Stimulated activated CD8-positive, alpha-beta memory T cell treated with anti-CD3 and anti-CD28 coated beads, Interleukin-4, amount 100 ng/mL, for 48 hours (primary cell): ENCODE measurements around the gene TNFRSF9.

ENCODE experiments used
- DNase-seq: peaks from one replicate; pipeline ENCODE4 v3.0.0-alpha.2; 2020

Gene TNFRSF9

GRCh38 chr1:7915826-7916500 lies 24.7 kb downstream of the TNFRSF9 start:
- DNase-seq, result peak; percentile 64

DNA sequence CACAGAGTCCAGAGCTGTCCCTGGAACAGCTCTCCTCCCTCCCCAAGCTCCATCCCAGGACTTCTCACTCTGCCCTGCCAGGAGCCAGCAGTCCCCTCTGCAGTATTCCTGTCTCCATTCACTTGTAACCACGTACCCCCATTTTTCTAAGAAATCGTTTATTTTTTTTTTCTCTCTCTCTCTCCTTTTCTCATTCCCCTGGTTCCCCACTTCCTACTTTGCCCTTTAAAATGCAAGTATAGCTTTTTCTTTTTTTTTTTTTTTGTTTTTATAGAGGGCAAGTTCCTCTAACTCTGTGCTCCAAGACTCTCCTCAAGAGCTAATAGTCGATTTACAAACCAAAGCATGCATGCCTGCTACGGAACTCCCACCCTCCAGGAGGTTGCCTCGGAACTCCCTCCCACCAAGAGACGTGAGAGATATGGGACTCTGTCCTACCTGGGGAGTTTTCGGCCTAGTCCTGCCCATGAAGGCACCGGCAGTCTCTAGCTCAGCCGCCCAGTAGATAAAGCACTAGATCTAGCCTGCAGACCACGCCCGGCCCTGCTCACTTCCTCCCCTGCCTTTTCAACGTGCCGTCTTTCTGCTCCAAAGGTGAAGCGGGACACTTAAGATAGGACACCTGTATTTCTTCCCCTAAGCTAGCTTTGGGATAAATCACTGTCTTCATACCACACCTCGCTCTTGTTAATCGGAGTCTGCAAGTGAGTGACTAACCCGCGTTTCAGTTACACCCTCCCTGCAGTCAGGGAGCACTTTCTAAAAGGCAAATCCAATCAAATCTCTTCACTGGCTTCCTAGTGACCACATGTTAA lies 27.7 kb downstream of the TNFRSF9 start:
- no peak for DNase-seq

- no peak for DNase-seq
Measured at GRCh38 chr1:7912145-7912544, 28.5 kb downstream of the TNFRSF9 start.

DNA sequence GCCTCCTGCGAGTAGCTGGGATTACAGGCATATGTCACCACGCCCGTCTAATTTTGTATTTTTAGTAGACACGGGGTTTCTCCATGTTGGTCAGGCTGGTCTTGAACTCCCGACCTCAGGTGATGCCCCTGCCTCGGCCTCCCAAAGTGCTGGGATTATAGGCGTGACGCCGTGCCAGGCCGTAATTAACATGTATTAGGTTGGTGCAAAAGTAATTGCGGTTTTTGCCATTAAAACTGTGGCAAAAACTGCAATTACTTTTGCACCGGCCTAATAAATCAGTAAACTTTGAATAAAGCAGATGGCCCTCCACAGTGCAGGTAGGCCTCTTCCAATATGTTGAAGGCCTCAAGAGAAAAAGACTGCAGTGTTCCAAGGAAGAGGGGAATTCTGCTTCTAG lies 35.4 kb downstream of the TNFRSF9 start:
- no peak for DNase-seq

DNA sequence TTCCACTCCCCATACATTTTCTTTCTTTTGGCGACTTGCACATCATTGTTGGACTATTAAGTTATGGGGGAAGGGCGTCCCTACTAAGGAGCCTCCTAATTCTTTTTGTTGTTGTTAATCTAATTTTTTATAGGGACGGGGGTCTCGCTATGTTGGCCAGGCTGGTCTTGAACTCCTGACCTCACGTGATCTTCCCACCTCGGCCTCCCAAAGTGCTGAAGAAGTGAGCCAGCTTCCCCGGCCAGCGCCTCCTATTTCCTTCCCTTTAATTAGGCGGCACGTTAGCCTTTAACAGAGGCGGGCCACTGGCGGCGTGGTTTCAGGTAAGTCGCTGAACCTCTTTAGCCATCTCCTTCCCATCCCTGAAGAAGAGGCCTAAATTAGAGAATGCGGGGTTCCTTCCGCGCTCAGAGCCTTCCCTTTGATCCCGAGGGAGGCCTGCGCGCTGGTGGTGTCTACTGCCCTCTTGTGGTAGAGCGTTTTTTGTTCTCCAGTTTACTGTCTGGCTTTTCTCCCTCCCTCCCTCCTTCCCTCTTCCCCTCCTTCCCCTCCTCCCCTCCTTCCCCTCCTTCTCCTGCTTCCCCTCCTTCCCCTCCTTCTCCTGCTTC lies 38.1 kb downstream of the TNFRSF9 start:
- peak; percentile 71 for DNase-seq

- DNase-seq, result no peak
Measured at GRCh38 chr1:7899741-7900140, 40.9 kb downstream of the TNFRSF9 start.

DNA sequence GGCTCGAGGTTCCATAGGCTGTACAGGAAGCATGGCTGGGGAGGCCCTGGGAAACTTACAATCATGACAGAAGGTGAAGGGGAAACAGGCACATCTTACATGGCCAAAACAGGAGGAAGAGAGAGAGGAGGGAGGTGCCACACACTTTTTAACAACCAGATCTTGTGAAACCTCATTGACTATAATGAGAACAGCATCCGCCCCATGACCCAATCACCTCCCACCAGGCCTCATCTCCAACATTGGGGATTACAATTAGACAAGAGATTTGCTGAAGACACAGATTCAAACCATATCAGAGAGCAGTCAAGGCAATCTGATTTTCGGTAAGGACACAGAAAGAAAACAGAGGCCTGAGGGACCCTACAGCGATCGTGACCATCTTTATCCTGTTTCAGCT lies 41.7 kb downstream of the TNFRSF9 start:
- no peak for DNase-seq

- DNase-seq, result no peak
Measured at GRCh38 chr1:7896994-7897393, 43.6 kb downstream of the TNFRSF9 start.

DNA sequence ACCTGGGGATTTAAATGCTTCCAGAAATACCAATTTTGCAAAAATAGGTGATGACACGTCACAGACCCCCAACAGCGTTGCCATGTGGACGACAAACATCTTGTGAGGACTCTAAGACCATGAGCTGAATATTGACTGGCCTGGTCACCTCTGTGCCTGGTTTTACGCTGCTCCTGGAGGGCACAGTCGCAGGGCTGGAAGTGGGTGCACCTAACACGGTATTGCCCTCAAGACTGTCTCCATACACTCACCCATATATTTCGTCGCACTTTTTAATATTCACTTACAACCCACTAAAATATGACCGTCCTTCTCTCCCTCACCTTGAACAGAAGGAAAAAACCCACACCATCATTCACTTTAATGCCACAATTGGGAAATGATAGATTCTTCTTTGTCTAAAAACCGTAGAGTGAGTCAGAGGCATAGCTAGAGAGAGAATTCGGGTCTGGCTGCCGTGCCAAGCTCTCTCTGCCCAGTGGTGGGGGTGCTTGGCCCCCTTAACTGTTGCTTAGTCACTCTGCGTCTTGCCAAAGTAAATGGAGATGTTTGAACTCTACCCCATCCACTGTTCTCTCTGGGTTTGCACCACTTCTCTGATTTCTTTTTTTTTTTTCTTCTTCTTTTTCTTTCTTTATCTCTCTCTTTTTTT lies 47.0 kb downstream of the TNFRSF9 start:
- DNase-seq, result no peak

- DNase-seq, result no peak
Measured at GRCh38 chr1:7891804-7892203, 48.8 kb downstream of the TNFRSF9 start.

- no peak for DNase-seq
Measured at GRCh38 chr1:7890853-7891252, 49.8 kb downstream of the TNFRSF9 start.

- no peak for DNase-seq
Measured at GRCh38 chr1:7888248-7889081, 52.2 kb downstream of the TNFRSF9 start.

- no peak for DNase-seq
Measured at GRCh38 chr1:7886405-7886745, 54.3 kb downstream of the TNFRSF9 start.

GRCh38 chr1:7885513-7886404 lies 54.9 kb downstream of the TNFRSF9 start:
- DNase-seq, result peak; percentile 70

- no peak for DNase-seq
Measured at GRCh38 chr1:7884757-7885156, 55.9 kb downstream of the TNFRSF9 start.

GRCh38 chr1:7879228-7879627 lies 61.4 kb downstream of the TNFRSF9 start:
- no peak for DNase-seq

- no peak for DNase-seq
Measured at GRCh38 chr1:7878027-7878426, 62.6 kb downstream of the TNFRSF9 start.

DNA sequence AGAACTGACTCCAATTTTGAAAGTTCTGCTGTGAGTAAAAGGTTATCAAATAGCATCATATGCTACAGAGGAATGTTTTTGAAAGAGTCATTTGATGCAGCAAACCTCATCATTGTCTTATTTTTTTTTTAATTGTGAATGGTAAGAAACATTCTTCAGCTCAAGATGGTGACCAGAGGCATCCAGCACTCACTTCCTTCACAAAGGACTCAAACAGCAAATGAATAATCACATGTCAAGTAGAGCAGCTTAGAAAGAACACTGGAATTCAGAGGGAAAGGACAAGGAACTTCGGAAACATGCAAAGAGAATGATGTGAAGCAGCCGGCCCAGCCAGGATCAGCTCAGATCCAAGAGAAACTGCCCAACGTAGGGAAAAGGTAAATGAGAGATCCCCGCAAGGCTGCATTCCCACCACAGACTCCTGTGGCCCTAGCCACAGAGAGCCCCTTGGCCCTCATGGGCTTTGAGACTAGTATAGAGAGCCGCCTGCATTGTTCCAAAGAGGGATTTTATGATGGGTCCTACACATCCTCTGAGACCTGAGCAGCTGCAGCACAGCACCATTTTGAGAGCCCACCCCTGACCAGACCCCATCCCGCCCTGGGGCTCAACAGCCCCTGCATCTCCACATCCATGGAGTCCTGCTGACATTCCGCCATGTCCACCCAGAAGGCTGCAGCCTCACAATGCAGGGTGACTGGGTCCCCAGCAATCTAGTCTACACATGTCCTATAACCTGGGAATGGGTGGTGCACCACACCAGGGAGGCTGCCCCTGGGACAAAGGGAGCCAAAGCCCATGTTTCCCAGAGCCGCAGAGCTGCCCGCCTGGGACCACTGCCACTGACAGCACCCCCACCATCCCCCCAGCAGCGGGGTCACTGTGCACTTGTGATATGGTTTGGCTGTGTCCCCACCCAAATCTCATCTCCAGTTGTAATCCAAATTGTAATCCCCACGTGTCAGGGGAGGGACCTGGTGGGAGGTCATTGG lies 66.5 kb downstream of the TNFRSF9 start:
- DNase-seq, result no peak

- DNase-seq, result no peak
Measured at GRCh38 chr1:7871136-7871535, 69.5 kb downstream of the TNFRSF9 start.
